RWPE2 (cell line): ENCODE results near the gene MAP4K2.

Experiments used
- ATAC-seq: fragments of 200-7000 bp; cut with Tn5 transposase; 3 replicates; pipeline ENCODE4 v1.9.1; 2021; ENCODE audit warnings: low read depth
- DNase-seq: peaks from one replicate; pipeline ENCODE4 v3.0.0-alpha.2; 2020; ENCODE audit warnings: low spot score
- H3K27ac ChIP-seq: fragments of 450-650 bp; 2 replicates; pipeline ENCODE4 v1.5.1; 2017; ENCODE audit warnings: mild to moderate bottlenecking; ENCODE audit not compliant: poor library complexity, severe bottlenecking
- H3K27me3 ChIP-seq: fragments of 250-450 bp; sonication (Bioruptor Pico); 2 replicates; pipeline ENCODE4 v1.5.1; 2021; ENCODE audit warnings: mild to moderate bottlenecking, moderate library complexity; ENCODE audit not compliant: insufficient read depth, poor library complexity, severe bottlenecking
- H3K36me3 ChIP-seq: fragments of 250-450 bp; sonication (Bioruptor Pico); 2 replicates; pipeline ENCODE4 v1.5.1; 2020; ENCODE audit warnings: low read depth, mild to moderate bottlenecking, moderate library complexity
- H3K4me1 ChIP-seq: fragments of 250-450 bp; sonication (Bioruptor Pico); 2 replicates; pipeline ENCODE4 v1.5.1; 2021; ENCODE audit warnings: mild to moderate bottlenecking, moderate library complexity; ENCODE audit not compliant: insufficient read depth, poor library complexity, severe bottlenecking
- H3K4me3 ChIP-seq: fragments of 250-450 bp; sonication (Bioruptor Pico); 2 replicates; pipeline ENCODE4 v1.5.1; 2021; ENCODE audit warnings: mild to moderate bottlenecking, moderate library complexity; ENCODE audit not compliant: severe bottlenecking
- H3K9me3 ChIP-seq: fragments of 250-450 bp; sonication (Bioruptor Pico); 2 replicates; pipeline ENCODE4 v1.5.1; 2021; ENCODE audit warnings: mild to moderate bottlenecking, moderate library complexity; ENCODE audit not compliant: severe bottlenecking
- TF ChIP-seq, protein P1 (sequence below): fragments of 450-650 bp; IDR thresholded peaks from one replicate; pipeline ENCODE4 v1.5.1; 2017; ENCODE audit warnings: mild to moderate bottlenecking, moderate library complexity; ENCODE audit not compliant: poor library complexity, severe bottlenecking

Gene MAP4K2

DNA sequence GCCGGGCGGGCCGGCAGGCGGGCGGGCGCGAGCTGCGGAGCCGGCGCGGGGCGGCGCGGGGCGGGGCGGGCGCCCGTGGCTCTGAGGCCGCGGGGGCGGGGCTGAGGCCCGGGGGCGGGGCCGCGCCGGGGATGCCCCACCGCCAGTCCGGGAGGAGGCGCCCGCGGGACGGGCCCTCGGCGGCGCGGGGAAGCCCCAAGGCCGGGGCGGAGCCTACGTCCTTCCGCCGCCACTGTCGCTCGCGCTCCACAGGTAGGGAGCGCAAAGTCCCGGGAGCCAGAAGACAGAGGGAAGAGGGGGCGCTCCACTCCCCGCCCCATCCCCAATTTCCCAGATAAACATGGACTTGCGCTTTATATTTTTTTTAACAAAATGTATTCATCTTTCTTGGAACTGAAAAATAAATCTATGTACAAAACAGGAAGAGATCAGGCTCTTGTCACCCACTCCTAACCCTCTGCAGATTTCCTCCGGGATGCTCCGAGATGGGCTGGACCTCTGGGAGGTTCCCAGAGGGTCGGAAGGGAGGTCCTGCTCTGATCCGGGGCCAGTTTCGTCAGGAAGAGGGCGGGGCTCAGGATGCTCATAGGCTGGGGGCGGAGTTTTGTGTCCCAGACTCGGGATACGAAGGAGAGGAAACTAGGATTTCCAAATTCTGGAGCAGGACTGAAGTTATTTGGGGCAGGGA, at the start of gene MAP4K2:
TSS of gene MAP4K2 (minus strand) at position 57 of the 688 bp plus-strand sequence. CDS start 65 bp downstream, outside the sequence.
- Histone ChIP-seq H3K27ac (peak within 1 kb of the TSS; percentile 70), H3K36me3 (peaks cover 24% of the 10 kb centered on the region), H3K27me3 (no peaks in the 10 kb centered on the region), H3K4me1 (peaks cover 5% of the 10 kb centered on the region), H3K4me3 (peak within 1 kb of the TSS; percentile 38), H3K9me3 (no peaks in the 10 kb centered on the region)
- TF ChIP-seq, protein P1, sequence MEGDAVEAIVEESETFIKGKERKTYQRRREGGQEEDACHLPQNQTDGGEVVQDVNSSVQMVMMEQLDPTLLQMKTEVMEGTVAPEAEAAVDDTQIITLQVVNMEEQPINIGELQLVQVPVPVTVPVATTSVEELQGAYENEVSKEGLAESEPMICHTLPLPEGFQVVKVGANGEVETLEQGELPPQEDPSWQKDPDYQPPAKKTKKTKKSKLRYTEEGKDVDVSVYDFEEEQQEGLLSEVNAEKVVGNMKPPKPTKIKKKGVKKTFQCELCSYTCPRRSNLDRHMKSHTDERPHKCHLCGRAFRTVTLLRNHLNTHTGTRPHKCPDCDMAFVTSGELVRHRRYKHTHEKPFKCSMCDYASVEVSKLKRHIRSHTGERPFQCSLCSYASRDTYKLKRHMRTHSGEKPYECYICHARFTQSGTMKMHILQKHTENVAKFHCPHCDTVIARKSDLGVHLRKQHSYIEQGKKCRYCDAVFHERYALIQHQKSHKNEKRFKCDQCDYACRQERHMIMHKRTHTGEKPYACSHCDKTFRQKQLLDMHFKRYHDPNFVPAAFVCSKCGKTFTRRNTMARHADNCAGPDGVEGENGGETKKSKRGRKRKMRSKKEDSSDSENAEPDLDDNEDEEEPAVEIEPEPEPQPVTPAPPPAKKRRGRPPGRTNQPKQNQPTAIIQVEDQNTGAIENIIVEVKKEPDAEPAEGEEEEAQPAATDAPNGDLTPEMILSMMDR = peak; percentile 57
- DNase-seq = peak; percentile 89
- ATAC-seq = peak; percentile 86

DNA sequence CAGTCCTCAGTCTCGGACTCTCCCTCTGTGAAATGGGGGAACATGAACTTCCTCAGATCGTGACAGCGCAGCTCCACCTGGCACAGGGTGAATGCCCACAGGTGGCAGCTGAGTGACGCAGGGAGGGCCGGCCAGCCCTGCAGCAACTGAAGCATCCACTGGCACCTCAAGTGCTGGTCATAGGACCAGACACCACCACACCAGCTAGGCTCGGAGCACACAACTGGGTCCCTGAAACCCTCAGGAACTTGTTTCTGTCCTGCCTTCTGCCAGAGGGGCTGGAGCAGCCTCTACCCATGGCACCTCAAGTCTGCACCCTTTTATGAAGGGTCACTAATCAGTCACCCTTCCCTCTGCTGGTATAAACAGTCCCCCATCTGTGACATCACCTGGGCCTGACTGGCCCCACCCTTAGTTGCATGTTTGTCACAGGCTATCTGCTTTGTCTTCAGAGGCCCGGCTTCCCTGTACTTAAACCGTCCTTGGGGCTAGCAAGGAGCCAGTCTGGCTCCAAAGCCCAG, 48.9 kb upstream of the MAP4K2 start:
- peaks cover 31% of the 10 kb centered on the region for H3K4me1 ChIP-seq
- H3K27me3 ChIP-seq = no peaks in the 10 kb centered on the region
- no peak overlapping the region for H3K4me3 ChIP-seq
- peaks cover 33% of the 10 kb centered on the region for H3K36me3 ChIP-seq
- peak overlapping the region; percentile 99 for H3K27ac ChIP-seq
- ATAC-seq (no peak), DNase-seq (no peak)
- TF ChIP-seq, protein P1 = no peak
- no peaks in the 10 kb centered on the region for H3K9me3 ChIP-seq

DNA sequence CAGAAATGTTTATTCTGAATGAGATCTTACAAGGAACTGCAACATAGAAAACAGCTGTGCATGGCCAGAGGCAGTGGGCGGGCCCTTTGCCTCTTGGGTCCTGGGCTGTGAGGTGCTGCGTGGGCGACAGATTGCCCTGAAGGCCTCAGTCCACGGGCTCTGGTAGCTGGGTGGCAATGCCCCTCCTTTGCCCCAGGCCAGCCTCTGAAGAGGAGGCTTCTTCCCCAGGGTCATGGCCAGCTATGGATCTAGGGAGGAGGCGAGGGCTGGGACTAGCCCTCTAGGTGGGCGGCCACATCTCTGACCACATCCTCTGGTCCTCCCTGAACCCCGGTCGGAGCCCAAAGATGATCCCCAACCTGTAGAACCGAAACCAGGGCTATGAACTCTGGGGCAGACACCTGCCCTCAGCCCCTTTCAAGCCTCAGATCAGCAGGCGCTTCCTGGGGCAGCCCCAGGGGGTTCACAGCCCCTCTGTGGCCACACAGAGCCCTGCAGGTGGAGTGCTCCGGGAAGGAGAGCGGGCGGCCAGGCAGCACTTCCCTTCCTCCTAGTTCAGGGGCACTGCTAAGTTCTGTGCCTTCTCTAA, 48.1 kb upstream of the MAP4K2 start:
- ATAC-seq (no peak; the same call in 2 of the 3 replicates), DNase-seq (no peak)
- Histone ChIP-seq H3K36me3 (peaks cover 29% of the 10 kb centered on the region), H3K4me3 (no peak overlapping the region), H3K27ac (peak overlapping the region; percentile 99), H3K27me3 (no peaks in the 10 kb centered on the region), H3K9me3 (no peaks in the 10 kb centered on the region), H3K4me1 (peaks cover 22% of the 10 kb centered on the region)
- TF ChIP-seq, protein P1 = no peak

DNA sequence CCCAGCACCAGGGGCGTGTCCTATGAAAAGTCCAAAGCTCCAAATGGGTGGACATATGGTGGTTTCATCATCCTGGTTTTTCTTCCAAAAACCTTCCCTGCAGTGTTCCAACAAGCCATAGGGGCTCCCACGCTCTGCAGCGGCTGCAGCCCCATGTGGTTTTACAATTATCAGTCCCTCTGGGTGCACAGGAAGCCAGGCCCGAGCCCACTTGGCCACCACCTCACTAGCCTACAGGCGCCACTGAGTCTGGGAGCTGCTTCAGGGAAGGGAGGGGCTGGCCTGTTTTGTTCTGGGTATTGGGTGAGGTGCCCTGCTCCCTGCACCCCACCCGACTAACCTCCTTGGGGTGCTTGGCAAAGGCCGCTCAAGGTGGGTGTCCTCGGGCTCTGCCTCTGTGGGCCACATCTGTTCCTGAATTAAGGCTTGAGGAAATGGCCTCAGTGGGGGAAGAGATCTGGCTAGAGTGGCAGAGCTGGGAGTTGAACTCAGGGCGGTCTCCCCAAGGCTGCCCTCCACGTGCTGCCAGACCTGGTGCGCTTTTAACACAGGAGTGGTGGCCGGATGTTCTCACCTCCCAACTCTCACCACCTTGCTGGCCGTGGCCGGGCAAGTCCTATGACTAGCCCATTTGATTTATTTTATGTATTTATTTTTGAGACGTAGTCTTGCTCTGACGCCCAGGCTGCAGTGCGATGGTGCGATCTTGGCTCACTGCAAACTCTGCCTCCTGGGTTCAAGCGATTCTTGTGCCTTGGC, 46.8 kb upstream of the MAP4K2 start:
- peaks cover 10% of the 10 kb centered on the region for H3K4me1 ChIP-seq
- no peak for ATAC-seq

More for the DNA sequence above, 46.8 kb upstream of the MAP4K2 start:
- DNase-seq = no peak
- peaks cover 22% of the 10 kb centered on the region for H3K36me3 ChIP-seq
- peak overlapping the region; percentile 99 for H3K27ac ChIP-seq
- H3K9me3 ChIP-seq = no peaks in the 10 kb centered on the region
- no peak overlapping the region for H3K4me3 ChIP-seq
- no peaks in the 10 kb centered on the region for H3K27me3 ChIP-seq
- TF ChIP-seq, protein P1 = no peak
